GM12878 (cell line): Measurements from ENCODE around the gene ITPR3. TPM values are rescaled to one million over a fixed set of nuclear protein-coding genes. Genes with fewer than 3 reads are reported as not detected.

Experiments
- ATAC-seq: fragments of 200-7000 bp; cut with Tn5 transposase; 3 replicates; pipeline ENCODE4 v1.9.1; 2020; ENCODE audit warnings: mild to moderate bottlenecking, moderate library complexity
- BruUV-seq: library from RNA; stranded (reverse); fragments of 400-500 nt; replicated peaks from 2 replicates; lab custom pipeline; 2021; lab: Mats Ljungman, UMichigan
- CTCF ChIA-PET: fragments of 300-600 bp; sonication (Branson Sonifier 250); formaldehyde crosslinking; extraction: SDS; loops from one replicate; lab custom pipeline; 2021; ENCODE audit warnings: inconsistent platforms; lab: Yijun Ruan, JAX
- POLR2A ChIA-PET: fragments of 350-600 bp; formaldehyde crosslinking; extraction: SDS; loops from one replicate; lab custom pipeline; 2021; ENCODE audit warnings: inconsistent platforms; lab: Charles Lee
- RAD21 ChIA-PET: fragments of 300-600 bp; sonication (Branson Sonifier 250); formaldehyde crosslinking; loops from one replicate; lab custom pipeline; 2023; ENCODE audit warnings: antibody characterized with exemption; ENCODE audit not compliant: unreplicated experiment; lab: Charles Lee
- SMC1A ChIA-PET: fragments of 300-600 bp; sonication (Branson Sonifier 250); formaldehyde crosslinking; loops from one replicate; lab custom pipeline; 2023; ENCODE audit not compliant: unreplicated experiment, uncharacterized antibody; lab: Charles Lee
- DNase-seq: peaks from one replicate; pipeline ENCODE4 v3.0.0-alpha.2; 2011; ENCODE audit warnings: low read depth, low spot score
- FAIRE-seq: peaks from 3 replicates; lab custom pipeline; 2011; peaks lifted over from hg19 to GRCh38; lab: Jason Lieb, UNC
- H2AFZ ChIP-seq: 2 replicates; pipeline ENCODE4 v1.6.0; 2011; ENCODE audit warnings: low read depth, low read length, control low read depth; ENCODE audit not compliant: control insufficient read depth
- H3K27ac ChIP-seq: 2 replicates; pipeline ENCODE4 v1.5.1; 2011; ENCODE audit warnings: control low read depth; ENCODE audit not compliant: control insufficient read depth, insufficient read depth
- H3K27me3 ChIP-seq, 2 experiments: replicated peaks in 1 of 2; 2 replicates each; pipeline versions ENCODE4 v1.6.0 to v1.6.1; 2011; ENCODE audit warnings: low read length in 1 of 2; ENCODE audit not compliant: control insufficient read depth in 2 of 2, insufficient read depth in 2 of 2
- H3K36me3 ChIP-seq, 2 experiments: 2 replicates each; pipeline ENCODE4 v1.5.1; 2011; ENCODE audit warnings: low read length in 1 of 2; ENCODE audit not compliant: control insufficient read depth in 2 of 2, insufficient read depth in 2 of 2
- H3K4me1 ChIP-seq: 2 replicates; pipeline ENCODE4 v1.6.1; 2011; ENCODE audit warnings: mild to moderate bottlenecking, low read length, moderate library complexity, mixed read lengths; ENCODE audit not compliant: control insufficient read depth, insufficient read depth
- H3K4me2 ChIP-seq: 2 replicates; pipeline ENCODE4 v1.6.0; 2011; ENCODE audit warnings: control low read depth; ENCODE audit not compliant: control insufficient read depth, insufficient read depth
- H3K4me3 ChIP-seq: fragments of 200-600 bp; sonication (generic); 2 replicates; pipeline ENCODE4 v1.5.1; 2016
- H3K79me2 ChIP-seq: 2 replicates; pipeline ENCODE4 v1.6.0; 2011; ENCODE audit warnings: low read length; ENCODE audit not compliant: control insufficient read depth, insufficient read depth
- H3K9ac ChIP-seq: 2 replicates; pipeline ENCODE4 v1.8.0; 2011; ENCODE audit warnings: low read length, control low read depth, mixed read lengths; ENCODE audit not compliant: control insufficient read depth, insufficient read depth
- H3K9me3 ChIP-seq: replicated peaks from 3 replicates; pipeline ENCODE4 v1.5.1; 2011; ENCODE audit warnings: mild to moderate bottlenecking, low read length; ENCODE audit not compliant: control insufficient read depth, insufficient read depth
- H4K20me1 ChIP-seq: 2 replicates; pipeline ENCODE4 v1.6.0; 2011; ENCODE audit not compliant: control insufficient read depth, insufficient read depth
- BCLAF1 ChIP-seq: fragments of 450-650 bp; IDR thresholded peaks from 2 replicates; pipeline ENCODE4 v1.6.1; 2017; ENCODE audit warnings: antibody characterized with exemption, mild to moderate bottlenecking, moderate library complexity
- FOS ChIP-seq: IDR thresholded peaks from 3 replicates; pipeline ENCODE4 v1.6.1; 2011; ENCODE audit warnings: borderline replicate concordance; ENCODE audit not compliant: insufficient read length; ENCODE audit errors: extremely low read depth
- HDAC2 ChIP-seq: fragments of 200-600 bp; sonication (generic); IDR thresholded peaks from 2 replicates; pipeline ENCODE4 v1.6.1; 2017
- IRF5 ChIP-seq: fragments of 450-650 bp; IDR thresholded peaks from 2 replicates; pipeline ENCODE4 v1.6.1; 2017; ENCODE audit warnings: borderline replicate concordance
- KLF5 ChIP-seq: fragments of 450-650 bp; IDR thresholded peaks from 2 replicates; pipeline ENCODE4 v1.6.1; 2014; ENCODE audit warnings: mild to moderate bottlenecking; ENCODE audit not compliant: partially characterized antibody
- MAX ChIP-seq: IDR thresholded peaks from 2 replicates; pipeline ENCODE4 v1.6.1; 2012; ENCODE audit warnings: low read depth, low read length, improper control_type of control experiment
- MXI1 ChIP-seq: fragments of 150-350 bp; IDR thresholded peaks from 2 replicates; pipeline ENCODE4 v1.6.1; 2011; ENCODE audit warnings: low read depth, mild to moderate bottlenecking, inconsistent platforms, low read length, improper control_type of control experiment
- NBN ChIP-seq: fragments of 450-650 bp; IDR thresholded peaks from 2 replicates; pipeline ENCODE4 v1.6.1; 2016
- NFXL1 ChIP-seq: fragments of 450-650 bp; IDR thresholded peaks from 2 replicates; pipeline ENCODE4 v1.6.1; 2017; ENCODE audit warnings: antibody characterized with exemption, mild to moderate bottlenecking, borderline replicate concordance
- RFX5 ChIP-seq: IDR thresholded peaks from 2 replicates; pipeline ENCODE4 v1.6.1; 2011; ENCODE audit warnings: low read depth, low read length, improper control_type of control experiment
- TCF7 ChIP-seq: IDR thresholded peaks from 2 replicates; pipeline ENCODE4 v1.6.1; 2014; ENCODE audit warnings: antibody characterized with exemption, borderline replicate concordance
- ZNF24 ChIP-seq: fragments of 450-650 bp; IDR thresholded peaks from 2 replicates; pipeline ENCODE4 v1.6.1; 2017; ENCODE audit warnings: antibody characterized with exemption, mild to moderate bottlenecking
- WGBS: methylation state at CpG from one replicate; pipeline ENCODE4 v1.1.6; 2016; ENCODE audit warnings: low lambda C conversion rate; ENCODE audit not compliant: insufficient replicate concordance, insufficient coverage; ENCODE audit errors: missing lambda C conversion rate; 5-methylcytosine and 5-hydroxymethylcytosine counted together
- in situ Hi-C: fragments of 300-500 bp; cut with MboI; formaldehyde crosslinking; loops from 9 replicates; pipeline ENCODE4 v1.14.3; 2018; ENCODE audit warnings: mixed read lengths
- intact Hi-C: fragments of 100-400 bp; cut with micrococcal nuclease; formaldehyde crosslinking; loops from one replicate; pipeline ENCODE4 v1.14.2; 2022; ENCODE audit not compliant: unreplicated experiment
- polyA plus RNA-seq, 11 experiments: library from polyadenylated mRNA; depleted of rRNA in 4 of 11; unstranded in 6 of 11; stranded (reverse) in 5 of 11; fragments of >200 nt; fragmentation: Nextera tagmentation in 4 of 11; fragmentation: Illumina TruSeq in 1 of 11; extraction: Ambion mirVana in 4 of 11; extraction: Trizol in 1 of 11; gene quantifications; 1 replicate in 1 of 11; 2 replicates in 10 of 11; pipeline versions ENCODE4 v1.2.1 to v1.2.3, GENCODE V29; 2011 to 2016; ENCODE audit warnings: inconsistent platforms in 2 of 11, missing spikeins in 2 of 11, low read depth in 1 of 11
- total RNA-seq, 4 experiments: library from RNA; depleted of rRNA in 3 of 4; stranded (reverse); fragments of >200 nt in 3 of 4; fragmentation: Illumina TruSeq in 1 of 4; extraction: Trizol in 1 of 4; gene quantifications; 2 replicates each; pipeline versions ENCODE4 v1.2.1 to v1.2.3, GENCODE V29; 2013 to 2021

The ITPR3 gene
- total and polyA plus RNA-seq, 10 of the 15 experiments (the other 5 are each of a cell fraction or from before 2014, with no cell fraction given), result 0.32 to 34.0 (median 11.9) TPM

- TF ChIP-seq FOS (no peak), BCLAF1 (no peak), HDAC2 (no peak)
Observed at GRCh38 chr6:33724102-33725023, 103.2 kb downstream of the ITPR3 start (continued).

GRCh38 chr6:33725222-33725621, 104.1 kb downstream of the ITPR3 start:
- in situ Hi-C loops, result no loop called here
- Histone ChIP-seq H3K79me2 (no peaks in the 10 kb centered on the region), H3K9ac (no peak overlapping the region), H2AFZ (no peak overlapping the region), H3K36me3 (no peaks in the 10 kb centered on the region), H4K20me1 (no peaks in the 10 kb centered on the region; the same call in 1 of the 2 replicates), H3K4me1 (peaks cover 11% of the 10 kb centered on the region), H3K4me3 (no peak overlapping the region), H3K9me3 (no peaks in the 10 kb centered on the region), H3K27me3 (peaks cover 6 to 15% of the 10 kb centered on the region in 2 experiments; a peak in 2 of 4 replicates), H3K4me2 (no peak overlapping the region), H3K27ac (no peak overlapping the region)
- BruUV-seq, result no TSS peak
- TF ChIP-seq RFX5 (no peak), TCF7 (no peak), MAX (no peak), IRF5 (no peak), ZNF24 (no peak), NFXL1 (no peak), MXI1 (no peak), KLF5 (no peak), NBN (no peak)
- ATAC-seq, result no peak
- 65% methylated on average over 13 of the region's 14 CpGs for WGBS
- ChIA-PET CTCF (interaction anchor here (0.9 to 3.4 kb wide), 3 partner anchors 14 to 140 kb away, joined by 3 to 16 read pairs (median 4); partner anchors contain the start of gene UQCC2), SMC1A (interaction anchor here (0.6 to 0.8 kb wide), 2 partner anchors 14 to 46 kb away, joined by 3 read pairs; partner anchors contain the start of gene UQCC2), POLR2A (interaction anchor here (1.4 kb wide), 1 partner anchor 14 kb away, joined by 3 read pairs; the partner anchor contains the start of gene UQCC2), RAD21 (interaction anchor here (1.1 kb wide), 1 partner anchor 12 kb away, joined by 3 read pairs; no protein-coding TSS in a partner anchor)
- intact Hi-C loops, result no loop called here
- DNase-seq, result no peak
- FAIRE-seq, result no peak
